Stimulated activated CD8-positive, alpha-beta memory T cell treated with anti-CD3 and anti-CD28 coated beads, Interleukin-7, amount 100 ng/mL, for 48 hours (primary cell): ENCODE measurements around the gene VPS8.

ENCODE experiments used
- DNase-seq, 2 donors: peaks; one replicate each; pipeline ENCODE4 v3.0.0-alpha.2; 2020; ENCODE audit warnings: low read depth in 1 of 2; ENCODE audit errors: extremely low read depth in 1 of 2

VPS8 gene, protein sequence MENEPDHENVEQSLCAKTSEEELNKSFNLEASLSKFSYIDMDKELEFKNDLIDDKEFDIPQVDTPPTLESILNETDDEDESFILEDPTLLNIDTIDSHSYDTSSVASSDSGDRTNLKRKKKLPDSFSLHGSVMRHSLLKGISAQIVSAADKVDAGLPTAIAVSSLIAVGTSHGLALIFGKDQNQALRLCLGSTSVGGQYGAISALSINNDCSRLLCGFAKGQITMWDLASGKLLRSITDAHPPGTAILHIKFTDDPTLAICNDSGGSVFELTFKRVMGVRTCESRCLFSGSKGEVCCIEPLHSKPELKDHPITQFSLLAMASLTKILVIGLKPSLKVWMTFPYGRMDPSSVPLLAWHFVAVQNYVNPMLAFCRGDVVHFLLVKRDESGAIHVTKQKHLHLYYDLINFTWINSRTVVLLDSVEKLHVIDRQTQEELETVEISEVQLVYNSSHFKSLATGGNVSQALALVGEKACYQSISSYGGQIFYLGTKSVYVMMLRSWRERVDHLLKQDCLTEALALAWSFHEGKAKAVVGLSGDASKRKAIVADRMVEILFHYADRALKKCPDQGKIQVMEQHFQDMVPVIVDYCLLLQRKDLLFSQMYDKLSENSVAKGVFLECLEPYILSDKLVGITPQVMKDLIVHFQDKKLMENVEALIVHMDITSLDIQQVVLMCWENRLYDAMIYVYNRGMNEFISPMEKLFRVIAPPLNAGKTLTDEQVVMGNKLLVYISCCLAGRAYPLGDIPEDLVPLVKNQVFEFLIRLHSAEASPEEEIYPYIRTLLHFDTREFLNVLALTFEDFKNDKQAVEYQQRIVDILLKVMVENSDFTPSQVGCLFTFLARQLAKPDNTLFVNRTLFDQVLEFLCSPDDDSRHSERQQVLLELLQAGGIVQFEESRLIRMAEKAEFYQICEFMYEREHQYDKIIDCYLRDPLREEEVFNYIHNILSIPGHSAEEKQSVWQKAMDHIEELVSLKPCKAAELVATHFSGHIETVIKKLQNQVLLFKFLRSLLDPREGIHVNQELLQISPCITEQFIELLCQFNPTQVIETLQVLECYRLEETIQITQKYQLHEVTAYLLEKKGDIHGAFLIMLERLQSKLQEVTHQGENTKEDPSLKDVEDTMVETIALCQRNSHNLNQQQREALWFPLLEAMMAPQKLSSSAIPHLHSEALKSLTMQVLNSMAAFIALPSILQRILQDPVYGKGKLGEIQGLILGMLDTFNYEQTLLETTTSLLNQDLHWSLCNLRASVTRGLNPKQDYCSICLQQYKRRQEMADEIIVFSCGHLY (N-terminal part only)

DNA sequence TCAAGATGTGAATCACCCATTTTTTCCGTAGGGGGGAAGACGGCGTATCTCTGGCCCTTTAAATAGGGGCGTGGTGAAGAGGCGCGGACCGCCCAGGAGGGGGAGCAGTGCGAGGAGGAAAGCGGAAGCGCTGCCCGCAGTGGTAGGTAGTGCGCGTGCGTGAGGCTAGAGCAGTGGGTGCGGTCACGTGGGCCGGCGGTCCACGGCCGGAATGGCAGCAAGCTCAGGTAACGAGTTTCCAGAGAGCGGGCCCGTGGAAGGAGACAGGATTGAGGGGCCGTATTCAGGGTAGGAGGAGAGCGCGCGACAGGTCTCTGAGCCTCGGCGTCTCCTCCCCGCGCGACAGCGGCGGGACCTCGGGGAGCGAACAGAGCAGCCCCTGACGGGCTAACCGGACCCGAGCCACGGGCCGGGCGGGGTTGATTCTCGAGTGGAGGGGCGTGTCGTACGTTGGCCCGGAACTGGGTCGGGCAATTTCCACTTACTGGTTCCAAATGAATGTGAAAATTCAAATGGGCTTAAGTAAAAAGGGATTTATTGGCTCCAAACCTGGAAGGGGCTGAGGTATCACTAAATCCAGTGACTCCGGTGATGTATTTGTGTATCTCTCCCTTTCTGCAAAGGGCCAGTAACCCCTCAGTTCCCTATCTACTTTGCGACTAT, at the start of gene VPS8:
Gene VPS8, plus strand, starts transcription at position 168 of the 663 bp plus-strand sequence. CDS start 12,467 bp downstream, outside the sequence.
- peak; percentile 94 for DNase-seq

DNA sequence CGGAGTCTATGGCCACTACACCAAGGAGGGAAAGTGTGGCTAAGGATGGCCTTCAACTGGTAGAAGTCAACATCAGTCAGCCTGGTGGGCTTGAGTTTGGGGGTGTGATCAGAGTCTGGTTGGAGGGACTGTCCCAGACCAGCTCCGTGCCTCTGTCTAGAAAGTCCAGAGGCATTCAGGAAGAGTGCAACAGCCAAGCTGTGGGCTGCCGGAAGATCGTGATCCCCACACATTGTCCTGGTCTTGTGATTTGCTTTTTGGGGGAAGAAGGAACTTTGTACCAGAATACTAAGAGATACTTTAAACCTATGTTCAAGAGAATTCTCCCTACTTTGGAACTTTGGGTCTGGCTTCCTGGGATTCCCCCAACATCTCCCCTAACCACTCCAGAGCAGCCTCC, 47.8 kb upstream of the VPS8 start:
- no peak for DNase-seq

DNA sequence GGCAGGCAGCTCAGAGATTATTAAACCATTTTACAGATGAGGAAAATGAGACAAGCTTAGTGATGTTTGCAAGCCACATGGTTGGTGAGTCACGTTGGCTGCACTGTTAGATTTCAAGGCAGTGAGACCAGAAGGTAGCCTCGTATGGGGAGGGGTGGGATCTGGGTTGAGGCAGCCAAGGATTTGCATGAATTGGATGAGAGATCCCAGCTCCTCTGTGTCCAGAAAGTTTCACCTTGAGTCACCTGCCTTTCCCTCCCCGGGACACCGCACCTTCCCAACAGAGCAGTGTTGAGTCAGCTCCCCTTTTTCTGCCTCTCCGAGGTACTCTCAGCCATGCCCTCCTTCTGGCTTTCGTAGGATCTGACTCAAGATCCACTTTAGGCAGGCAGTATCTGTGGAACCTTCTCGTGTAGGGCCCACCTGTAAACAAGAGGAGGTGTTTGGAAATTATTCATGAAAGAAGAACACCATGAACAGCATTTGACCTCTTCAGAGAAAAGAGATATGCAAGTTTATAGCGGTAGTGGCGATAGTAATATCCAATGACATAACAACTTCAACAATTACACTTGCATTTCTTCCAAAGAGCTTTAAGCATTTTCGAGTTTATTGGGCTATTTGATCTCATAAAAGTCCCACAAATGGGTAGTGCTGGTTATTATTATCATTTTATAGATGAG, 46.8 kb upstream of the VPS8 start:
- DNase-seq, result no peak

DNA sequence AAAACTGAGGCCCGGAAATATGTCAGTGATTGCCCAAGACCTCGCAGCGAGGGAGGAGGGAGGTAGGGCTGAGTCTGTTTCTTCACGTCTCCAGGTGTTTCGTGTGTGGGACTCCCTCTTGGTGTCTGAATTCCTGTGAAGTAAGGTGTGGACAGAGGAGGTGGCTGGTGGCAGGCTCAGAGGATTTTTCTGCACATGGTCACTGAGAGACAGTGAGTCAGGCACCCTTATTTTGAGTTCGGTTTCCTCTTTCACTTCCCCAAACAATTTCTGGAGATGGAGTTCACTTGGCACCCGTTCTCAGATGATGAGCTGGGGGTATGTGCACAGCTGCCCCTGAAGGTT, 46.3 kb upstream of the VPS8 start:
- no peak for DNase-seq

DNA sequence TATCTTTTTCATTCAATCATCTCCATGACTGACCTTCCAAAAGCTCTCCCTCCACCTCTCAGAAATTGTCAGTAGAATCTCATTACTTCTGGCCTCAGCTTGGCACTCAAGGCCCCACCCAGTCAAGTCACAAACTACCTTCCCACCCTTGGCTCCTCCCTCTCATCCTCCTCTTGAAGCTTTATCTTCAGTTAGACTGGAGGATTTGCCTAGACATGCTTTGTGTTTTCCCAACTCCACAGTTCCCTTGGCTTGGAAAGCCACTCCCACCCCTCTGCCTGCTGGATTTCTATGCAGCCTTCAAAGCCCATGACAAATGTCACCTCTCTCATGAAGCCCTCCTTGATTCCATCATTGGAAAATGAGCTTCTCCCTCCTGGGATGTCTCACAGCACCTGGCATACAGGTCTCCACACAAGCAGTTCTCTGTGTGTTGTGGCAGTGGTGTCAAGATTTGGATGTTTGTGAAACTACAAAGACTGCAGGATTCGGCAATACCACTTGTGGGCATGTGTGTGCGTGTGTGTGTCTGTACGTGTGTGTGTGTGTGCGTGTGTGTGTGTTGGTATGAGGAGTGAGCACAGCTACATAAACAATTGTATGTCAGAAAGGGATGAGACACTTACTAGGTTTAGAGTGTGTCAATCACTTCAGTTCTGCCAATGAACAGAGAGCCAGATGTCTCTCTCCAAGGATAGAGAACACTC, 45.3 kb upstream of the VPS8 start:
- DNase-seq, result no peak

DNA sequence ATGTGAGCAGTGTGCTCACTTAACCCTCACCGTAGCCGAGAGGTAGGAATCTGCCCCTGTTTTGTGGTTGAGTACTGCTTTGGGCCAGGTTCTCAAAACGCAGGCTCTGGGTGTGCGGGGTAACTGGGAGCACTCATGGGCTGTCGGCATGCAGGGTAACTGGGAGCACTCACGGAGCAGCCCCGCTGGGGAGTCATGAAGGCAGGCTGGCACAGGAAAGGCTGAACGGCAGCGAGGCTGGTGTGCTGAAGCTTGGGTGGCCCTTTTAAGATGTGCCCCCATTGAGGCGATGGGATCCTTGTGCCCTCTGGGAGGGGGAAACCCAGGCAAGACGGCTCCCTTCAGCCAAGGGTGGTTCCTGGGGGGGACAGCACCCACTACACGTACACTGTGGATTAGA, 44.6 kb upstream of the VPS8 start:
- DNase-seq, result no peak

DNA sequence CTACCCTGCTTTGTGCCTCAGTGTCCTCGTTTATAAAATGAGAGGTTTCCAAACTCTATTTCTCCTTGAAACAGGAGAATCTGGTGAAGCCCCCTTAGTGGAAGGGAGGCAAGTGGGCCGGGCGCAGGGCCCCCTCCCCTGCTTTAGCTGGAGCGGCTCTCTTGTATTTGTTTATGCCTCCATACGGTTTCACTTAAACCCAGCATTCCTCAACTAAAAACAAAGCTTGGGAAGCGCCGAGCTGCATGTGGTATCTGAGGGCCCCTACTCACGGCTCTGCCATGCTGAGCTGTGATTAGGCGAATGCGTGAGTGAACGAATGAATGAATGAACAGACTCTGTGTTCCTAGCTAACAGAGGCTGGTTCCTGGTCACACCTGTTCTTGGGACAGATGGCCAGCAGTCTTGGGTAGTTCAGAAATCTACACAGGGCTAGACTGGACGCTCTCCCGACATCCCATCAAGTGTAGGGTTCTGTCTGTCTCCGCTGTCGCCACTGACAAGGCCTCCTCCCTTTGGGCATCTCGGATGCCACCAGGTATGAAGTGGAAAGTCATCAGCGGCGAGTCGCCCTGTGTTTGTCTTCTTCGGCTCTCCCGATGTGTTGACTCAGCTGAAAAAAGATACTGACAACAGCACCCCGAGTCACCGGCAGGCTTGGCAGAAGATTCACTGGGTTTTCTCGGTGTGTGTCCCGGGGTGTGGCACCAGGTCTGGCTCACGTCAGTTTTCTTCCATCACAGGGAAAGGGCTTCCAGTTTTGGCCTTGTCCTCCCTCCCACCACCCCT, 42.4 kb upstream of the VPS8 start:
- DNase-seq, result no peak

DNA sequence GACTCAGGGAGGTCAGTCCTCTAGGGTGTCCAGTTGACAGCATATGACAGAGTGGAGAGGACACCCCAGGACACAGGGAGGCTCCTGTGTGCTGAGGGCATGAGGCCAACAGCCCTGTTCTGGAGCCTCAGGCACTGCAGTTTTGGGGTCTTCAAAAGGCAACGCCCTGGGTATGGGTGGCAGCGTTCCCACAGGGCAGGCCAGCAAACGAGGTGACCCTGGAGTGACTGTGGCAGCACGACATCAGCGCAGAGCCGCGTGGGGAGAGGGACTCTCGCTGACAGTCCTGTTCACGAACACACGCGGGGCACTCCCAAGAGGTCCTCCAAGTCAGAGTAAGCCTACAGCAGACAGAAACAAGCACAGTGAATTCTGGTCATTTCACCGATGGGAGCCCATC, 41.4 kb upstream of the VPS8 start:
- DNase-seq, result no peak

DNA sequence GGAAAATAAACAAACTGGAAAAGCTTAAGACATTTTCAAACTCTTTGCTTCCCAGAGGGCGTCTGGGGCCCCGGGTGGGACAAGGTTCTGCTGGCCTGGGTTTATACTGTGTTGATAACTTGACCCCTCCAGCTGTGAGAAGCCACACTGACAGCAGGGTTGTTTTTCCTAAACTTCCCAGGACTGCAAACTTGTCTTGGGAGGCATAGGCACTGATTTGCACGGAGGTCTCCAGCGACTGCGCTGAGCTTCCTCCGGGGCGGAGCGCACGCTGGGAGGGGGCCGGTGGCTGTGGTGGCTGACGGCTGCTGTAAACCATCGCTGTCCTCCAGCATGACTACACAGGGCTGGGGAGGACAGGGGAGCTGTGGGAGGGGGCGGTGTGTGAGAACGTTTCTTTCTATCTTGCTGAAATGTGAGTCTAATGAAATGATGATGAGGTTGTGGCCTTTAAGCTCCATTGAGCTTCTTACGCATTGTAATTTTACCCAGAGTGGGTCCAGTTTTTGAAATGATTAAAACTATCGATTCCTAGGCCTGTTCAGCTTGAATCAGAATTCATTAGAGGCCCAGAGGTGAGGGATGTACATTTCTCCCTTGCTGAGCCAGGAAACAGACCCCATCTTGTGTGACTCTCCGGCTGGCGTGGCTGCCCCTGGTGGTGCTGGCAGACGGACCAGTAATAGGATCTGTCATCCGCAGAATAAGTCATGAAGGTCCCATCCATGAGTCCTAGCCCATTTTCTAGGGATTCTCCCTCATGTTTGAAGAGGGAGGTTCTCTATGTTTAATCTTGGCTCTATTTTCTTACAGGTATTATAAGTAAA, 40.5 kb upstream of the VPS8 start:
- DNase-seq, result no peak

DNA sequence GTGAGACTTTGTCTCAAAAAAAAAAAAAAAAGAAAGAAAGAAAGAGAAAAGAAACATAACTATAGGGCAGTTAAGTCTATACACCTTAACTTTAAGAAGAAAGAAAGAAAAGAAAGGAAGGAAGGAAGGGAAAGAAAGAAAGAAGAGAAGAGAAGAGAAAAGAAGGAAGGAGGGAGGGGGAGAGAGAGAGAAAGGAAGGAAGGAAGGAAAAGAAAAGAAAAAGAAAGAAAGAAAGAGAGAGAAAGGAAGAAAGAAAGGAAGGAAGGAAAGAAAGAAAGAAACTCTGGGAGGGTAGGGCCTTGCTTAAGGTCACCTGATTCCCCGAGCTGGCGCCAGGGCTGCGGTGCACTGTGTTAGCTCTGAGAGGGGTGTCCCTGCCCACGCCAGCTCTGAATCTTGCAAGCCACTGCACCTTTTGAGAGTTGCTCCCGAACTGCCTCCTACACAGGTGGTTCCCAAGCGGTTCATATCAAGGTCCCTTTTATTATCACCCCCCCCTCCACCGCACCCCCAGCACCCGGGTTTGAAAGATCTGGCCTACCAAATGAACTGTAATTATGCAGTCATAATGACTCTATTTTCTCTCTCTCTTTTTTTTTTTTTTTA, 39.2 kb upstream of the VPS8 start:
- DNase-seq, result no peak

DNA sequence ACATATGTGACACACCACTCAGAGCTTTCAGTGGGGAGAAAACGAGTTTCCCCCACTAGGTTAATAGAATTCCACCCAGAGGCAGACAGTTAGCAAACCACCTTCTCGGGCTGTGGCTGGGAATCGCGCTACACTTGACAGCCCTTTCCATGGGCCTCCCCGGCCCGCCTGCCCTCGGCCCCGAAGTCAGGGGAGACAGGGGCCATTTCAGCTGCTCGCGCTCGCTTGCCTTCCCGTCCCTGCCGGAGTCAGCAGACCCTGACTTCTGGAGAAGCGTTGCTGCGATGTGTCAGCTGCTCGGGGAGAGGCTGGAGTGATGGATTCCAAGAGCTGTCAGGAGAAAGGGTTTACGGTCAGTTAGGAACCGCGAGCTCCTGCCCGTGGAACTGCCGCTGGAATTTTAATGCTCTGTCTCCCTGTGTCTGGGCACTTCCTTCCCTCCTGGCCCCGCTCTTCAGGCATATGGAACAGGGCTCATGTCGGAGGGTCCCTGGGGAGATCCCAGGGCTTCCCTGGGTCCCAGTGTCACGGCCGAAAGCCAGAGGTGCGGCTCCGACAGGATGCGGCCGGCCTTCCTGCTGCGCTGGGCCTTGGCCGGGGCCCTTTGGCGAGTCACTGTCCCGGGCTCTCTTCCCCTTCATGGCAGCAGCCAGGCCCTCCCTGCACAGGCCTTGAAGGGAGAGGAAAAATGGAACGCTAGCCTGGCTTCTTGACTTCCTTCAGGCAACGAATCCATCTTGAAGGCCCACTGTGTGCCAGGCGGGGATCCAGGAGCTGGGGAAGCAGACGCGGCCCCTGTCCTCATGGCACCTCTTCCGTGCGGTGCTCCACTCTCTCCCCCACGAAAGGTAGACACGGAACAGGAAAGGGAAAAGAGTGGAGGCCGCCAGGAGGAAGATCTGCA, 38.4 kb upstream of the VPS8 start:
- no peak for DNase-seq

DNA sequence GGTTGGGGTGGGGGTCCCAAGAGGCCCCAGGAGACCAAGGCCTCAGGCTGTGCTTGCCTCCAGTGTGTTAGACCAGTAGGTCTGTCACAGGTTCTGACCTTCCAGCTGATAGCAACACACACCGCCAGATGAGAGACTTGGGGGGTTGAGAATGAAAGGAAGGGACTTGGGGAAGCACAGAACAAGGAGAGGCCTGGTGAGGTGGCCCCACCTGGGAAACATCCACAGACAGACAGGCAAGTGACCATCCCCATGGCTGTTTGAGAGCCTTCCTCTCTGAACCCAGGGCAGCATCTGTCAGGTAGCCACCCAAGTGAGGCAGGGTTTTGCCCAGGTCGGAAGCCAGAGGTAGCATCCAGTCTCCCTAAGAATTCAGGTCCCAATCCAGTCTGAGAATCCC, 35.0 kb upstream of the VPS8 start:
- DNase-seq, result no peak

DNA sequence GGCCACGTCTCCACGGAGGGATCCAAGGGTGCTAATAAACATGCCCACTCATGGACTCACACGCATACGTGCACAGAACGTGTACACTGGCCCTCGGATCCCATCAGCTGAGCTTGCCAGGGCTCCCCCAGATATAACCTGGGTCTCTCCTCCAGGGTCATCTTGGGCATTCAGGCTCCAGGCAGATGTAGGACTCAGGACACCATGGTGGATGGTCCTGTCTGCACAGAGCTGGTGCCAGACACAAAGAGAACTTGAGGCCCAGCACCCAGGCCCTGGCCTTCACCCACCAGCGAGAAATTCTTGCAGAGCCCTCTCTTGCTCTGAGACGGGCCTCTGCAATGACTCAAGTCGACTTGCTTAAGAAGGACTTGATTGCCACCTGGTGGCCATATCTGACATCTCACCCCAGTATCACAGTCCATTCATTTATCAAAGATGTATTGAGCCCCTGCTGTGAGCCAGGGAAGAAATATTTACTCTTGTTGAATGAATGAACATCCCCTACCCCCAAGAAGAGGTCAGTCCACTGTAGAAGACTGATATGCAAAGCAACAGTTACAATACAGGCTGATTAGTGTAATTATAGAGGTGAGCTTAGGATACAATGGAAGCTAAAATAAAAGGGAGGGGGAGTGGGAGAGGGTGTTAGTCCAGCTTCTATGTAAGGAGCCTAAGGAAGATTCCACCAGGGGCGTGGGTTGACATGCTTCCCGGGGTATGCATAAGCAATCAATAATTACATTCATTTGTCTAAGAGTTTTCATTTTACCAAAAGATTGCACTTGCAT, 34.2 kb upstream of the VPS8 start:
- peak; percentile 42 to 75 for DNase-seq

DNA sequence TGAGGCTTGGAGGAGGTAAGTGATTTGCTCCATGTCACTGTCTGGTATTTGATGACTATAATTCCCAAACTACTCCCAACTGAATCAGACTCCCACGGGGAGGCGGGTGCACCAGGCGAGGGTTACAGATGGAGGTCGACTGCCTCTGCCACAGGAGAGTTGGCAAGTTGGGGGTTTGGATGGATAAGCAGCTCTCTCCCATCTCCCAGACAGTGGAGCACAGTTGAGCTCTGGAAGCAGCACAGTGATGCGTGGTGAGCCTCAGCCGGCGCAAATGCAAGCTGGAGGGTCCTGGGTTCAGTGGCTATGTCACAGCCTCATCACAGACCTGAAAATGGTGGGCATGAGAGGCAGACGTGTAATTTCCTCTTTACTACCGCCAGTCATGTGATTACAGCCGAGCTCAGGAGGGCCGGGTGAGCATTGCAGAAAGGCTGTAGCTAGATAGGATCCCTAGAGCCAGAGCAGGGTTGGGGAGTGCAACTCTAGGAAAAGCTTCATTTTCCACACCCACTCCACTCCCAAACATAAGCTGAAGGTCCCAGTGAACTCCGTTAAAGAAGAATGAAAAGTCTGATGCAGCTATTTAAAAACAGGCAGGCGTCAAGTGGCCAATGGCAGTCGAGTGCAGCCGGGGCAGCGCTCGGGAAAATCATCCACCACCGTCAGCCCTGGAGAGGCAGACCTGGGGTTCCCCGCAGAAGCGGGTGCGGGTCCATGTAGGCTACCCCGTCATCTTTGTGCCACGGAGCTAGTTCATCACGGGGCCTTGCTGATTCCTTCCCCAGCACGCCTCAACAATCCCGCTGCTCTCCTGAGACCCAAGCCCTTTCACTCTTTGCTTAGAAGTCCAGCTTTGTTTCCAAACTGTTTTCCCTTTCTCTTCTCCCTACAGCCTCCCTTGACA, 33.3 kb upstream of the VPS8 start:
- DNase-seq, result no peak
